HG03139 (cell line): ENCODE measurements around the gene MATN4.
A peak's percentile ranks its signal among the peaks of the same experiment; 100 is the strongest.

Source experiments
- ATAC-seq: cut with Tn5 transposase; IDR thresholded peaks from one replicate; pipeline ENCODE4 v1.9.1; 2021; ENCODE audit not compliant: unreplicated experiment

Gene MATN4

DNA sequence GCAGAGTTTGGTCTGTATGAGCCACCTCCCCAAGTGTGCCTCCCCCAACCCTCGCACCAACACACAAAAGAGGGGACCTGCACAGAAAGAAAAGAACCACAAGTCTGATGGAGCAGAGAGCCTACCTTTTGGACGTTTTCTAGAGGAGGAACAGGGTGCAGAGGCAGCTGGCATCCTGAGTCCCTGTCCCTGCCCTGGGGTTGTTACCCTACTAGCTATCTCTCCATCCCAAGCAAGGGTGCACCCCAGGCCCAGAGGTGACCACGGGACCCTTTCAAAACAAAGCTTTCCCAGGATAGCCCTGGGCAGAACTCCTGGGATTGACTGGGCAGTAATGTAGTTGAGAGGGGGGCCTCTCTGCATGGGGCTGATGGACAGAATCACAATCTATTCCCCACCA is 9.7 kb upstream of the MATN4 start:
- ATAC-seq = no peak

DNA sequence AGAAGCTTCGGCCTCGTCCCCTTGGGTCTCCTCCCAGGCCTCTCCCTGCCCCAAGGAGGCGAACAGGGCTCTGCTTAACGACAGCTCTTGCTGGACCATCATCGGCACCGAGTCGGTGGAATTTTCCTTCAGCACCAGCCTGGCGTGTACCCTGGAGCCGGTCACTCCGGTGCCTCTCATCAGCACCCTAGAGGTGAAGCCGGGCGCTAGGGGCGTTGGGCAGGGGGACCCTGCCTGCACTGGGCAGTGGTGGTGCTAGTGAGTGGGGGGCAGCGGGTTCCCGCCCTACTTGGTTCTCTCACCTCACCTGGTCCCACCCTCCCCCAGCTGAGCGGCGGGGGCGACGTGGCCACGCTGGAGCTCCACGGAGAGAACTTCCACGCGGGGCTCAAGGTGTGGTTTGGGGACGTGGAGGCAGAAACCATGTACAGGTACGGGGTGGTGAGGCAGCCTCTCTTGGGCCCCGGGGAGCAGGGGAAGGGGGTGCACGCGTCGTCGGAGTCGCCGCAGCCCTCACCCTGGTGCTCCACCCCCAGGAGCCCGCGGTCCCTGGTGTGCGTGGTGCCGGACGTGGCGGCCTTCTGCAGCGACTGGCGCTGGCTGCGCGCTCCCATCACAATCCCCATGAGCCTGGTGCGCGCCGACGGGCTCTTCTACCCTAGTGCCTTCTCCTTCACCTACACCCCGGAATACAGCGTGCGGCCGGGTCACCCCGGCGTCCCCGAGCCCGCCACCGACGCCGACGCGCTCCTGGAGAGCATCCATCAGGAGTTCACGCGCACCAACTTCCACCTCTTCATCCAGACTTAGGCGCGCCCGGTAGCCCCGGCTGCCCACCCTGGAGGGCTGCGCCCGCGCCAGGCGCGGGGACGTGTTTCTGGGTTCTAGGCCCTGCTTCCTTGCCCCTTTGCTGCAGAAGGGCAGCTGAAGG is 8.3 kb upstream of the MATN4 start:
- no peak for ATAC-seq

DNA sequence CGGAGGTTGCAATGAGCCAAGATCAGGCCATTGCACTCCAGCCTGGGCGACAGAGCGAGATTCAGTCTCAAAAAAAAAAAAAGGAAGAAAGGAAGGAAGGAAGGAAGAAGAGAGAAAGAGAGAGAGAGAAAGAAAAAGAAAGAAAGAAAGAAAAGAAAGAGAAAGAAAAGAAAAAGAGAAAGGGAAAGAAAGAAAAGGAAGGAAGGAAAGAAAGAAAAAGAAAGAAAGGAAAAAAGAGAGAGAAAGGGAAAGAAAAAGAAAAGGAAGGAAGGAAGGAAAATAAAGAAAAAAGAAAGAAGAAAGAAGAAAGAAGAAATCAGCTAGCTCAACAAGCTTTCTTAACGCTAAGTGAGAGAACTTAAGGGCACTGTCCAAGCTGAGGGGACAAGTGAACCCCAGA is 7.6 kb upstream of the MATN4 start:
- no peak for ATAC-seq

DNA sequence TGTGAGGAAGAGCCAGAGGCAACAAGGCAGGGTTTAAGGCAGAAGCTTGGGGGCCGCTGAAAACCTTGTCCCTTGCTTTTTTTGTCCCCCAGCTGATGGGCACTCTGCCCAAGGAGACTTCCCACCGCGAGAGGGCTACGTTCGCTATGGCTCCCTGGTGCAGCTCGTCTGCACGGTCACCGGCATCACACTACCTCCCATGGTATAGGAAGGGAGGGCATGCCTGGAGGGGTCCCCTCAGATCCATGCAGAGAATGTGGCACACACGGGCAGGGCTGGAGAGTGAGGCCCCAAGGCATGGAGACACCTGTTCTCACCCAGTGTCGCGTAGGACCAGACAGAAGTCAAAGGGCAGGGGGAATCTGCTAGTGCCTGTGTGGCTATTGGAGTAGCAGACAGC is 5.8 kb upstream of the MATN4 start:
- no peak for ATAC-seq

DNA sequence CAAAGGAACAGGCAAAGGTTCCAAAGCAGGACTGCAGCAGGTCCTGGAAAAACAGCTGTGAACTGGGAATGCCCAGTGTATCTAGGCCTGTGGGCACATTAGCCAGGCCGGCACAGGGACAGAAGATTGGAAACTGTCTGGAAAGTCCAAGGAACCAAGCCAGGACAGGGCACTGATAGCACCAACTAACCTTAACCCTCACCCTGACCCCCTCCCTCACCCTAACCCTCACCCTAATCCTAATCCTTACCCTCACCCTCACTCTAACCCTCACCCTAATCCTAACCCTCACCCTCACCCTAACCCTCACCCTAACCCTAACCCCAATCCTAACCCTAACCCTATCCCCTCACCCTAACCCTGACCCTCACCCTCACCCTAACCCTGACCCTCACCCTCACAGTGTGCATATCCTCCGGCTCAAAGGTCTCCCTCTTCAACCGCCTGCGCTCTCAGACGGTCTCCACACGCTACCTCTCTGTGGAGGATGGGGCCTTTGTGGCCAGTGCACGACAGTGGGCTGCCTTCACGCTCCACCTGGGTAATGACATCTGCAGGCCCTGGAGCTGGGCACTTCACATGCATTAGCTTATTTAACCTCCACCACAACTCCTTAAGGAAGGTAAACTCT is 5.1 kb upstream of the MATN4 start:
- ATAC-seq = no peak

DNA sequence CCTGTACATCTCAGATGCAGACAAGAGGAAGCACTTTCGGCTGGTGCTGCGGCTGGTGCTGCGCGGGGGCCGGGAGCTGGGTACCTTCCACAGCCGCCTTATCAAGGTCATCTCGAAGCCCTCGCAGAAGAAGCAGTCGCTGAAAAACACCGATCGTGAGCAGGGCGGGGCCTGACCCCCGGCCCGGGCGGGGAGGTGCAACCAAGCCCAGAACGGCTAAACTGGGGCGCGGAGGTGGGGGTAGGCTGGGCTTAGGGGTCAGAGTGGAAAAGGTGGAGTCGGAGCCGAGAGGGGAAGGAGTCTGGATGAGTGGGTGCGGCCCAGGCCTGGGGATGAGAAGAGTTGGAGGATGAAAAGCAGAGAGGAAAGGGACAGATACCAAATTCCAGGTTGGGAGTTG is 4.1 kb upstream of the MATN4 start:
- ATAC-seq = no peak

DNA sequence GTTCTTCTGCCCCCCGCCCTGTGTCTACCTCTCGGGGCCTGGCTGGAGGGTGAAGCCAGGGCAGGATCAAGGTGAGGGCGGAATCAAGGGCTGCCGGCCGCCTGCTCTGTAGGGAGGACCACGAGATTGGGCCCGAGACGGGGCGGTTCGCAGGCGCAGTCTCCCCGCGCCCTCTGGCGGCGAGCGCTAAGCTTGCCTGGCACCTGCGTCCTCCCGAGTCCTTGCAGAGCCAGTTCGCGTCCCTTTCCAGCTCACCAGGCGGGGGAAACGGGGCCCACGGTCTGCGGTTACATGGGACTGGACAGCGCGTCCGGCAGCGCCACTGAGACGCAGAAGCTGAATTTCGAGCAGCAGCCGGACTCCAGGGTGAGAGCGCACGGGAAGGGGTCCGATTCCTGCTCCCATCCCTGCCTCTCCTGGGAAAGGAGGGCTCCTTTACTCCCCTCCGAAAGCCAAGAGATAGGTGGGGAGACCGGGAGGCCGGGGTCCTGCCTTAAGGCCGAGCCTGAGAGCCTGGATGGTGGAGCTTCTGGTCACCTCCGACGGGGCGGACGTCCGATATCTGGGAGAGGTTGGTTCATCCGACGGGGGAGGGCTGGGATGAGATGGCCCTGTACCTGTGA is 3.6 kb upstream of the MATN4 start:
- no peak for ATAC-seq

DNA sequence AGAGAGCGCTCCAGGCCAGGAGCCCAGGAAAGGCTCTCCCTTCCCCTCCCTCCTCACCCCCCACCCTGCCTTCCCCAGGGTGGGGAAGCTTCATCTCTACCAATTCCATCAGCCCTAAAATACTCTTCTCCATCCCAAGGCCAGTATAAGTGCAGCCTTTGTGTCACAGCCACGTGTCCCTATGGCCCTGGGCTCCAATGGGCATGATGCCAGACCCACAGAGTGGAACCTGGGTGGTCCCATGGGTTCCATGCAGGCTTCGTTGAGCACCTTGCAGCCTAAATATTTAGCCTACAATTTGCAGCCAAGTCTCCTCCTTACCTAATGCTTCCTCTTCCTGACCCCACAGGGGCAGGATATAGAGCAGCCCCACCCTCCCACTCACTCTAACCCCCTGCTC is 976 bp upstream of the MATN4 start:
- ATAC-seq = no peak

DNA sequence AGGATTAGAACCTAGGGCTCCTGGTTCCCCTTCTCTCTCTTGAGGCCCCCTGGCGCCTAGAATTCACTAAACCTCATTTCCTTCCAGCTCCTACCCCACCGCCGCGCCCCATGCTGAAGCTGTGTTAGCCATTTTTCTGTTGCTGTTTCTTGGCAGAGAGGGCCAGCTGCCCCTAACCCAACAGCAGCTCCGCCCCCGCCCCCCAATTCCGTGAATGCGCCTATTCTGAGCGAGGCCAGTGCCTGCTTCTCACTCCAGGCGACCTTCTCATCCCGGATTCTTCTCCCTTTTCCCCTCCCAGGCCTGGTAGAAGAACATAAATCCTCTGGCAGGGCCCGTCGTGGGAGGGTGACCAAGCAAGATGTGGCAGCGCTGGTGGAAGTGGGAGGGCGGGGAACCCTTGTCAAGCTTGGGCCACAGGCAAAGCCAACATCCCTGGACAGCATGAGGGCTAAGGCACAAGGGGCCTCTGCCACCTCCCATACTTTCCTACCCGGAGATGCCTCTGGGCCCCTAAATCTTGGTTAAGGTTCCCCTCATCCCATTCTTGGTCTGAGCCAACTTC is 941 bp downstream of the MATN4 start:
- no peak for ATAC-seq

DNA sequence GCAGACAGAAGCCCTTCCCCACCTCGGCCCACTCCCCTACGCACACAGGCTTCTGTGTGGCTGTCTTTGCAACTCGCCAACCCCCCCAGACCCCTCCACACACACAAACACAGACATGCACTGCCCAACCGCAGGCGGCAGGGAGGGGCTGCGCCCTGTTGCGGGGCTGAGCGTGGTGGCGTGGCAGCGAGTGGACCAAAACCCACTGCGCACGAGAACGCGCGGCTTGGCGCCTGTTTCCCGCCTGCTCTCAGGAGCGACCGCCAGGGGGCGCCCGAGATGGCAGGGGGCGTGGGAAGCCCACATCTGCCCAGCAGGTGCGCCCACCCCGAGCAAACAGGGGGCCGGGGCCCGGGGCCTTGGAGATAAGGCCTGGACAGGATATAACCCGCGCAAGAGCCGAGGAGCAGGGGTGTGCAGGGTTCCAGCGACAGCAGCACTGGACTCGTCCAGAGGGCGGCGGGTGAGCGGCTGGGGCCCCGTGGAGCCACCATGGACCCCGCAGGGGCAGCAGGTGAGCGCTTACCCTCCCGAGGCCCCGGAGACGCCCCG is 1.6 kb downstream of the MATN4 start, which contains the start of gene RBPJL:
Gene RBPJL (plus strand): TSS at position 410 of the 552 bp plus-strand sequence. CDS start 83 bp downstream, at position 493.
- no peak for ATAC-seq

DNA sequence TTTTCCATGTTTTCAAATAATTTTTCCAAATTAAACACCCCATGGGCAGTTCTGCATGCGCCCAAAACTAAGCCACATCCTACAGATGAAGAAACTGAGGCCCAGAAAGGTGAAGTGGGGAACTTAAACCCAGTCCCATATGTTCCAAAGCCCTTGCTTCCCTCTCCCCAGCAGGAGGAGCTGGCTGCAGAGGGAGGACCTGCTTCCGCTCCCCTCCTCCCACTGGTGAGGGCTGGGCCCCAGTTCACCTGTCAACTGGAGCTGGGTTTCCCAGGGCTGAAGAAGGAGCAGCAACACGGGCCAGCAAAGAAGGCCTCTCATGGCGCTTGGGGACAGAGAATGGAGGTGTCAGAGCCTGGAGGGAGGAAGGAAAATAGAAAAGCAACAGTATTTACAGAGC is 2.8 kb downstream of the MATN4 start:
- no peak for ATAC-seq

DNA sequence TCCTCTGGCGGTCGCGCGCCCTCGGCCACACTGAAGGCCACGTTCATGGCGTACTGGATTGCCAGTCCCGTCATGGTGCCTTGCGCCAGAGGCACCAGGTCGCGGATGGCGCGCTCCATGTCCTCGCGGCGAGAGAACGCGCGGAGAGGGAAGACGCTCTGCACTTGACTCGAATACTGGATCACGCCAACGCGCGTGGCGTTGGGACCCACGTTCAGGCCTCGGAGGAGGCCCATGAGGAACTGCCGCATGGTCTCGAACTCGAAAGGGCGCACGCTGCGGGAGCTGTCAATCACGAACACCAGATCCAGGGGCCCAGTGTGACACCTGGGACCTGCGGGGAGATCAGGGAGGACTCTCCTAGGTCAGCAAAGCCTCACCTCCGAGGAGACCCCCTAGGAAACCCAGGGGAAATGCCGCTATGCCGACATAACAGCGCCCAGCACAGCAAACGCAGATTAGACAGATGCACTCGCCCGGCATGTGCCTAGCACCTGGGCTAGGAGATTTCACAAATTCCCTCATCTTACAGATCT is 3.6 kb downstream of the MATN4 start:
- no peak for ATAC-seq

DNA sequence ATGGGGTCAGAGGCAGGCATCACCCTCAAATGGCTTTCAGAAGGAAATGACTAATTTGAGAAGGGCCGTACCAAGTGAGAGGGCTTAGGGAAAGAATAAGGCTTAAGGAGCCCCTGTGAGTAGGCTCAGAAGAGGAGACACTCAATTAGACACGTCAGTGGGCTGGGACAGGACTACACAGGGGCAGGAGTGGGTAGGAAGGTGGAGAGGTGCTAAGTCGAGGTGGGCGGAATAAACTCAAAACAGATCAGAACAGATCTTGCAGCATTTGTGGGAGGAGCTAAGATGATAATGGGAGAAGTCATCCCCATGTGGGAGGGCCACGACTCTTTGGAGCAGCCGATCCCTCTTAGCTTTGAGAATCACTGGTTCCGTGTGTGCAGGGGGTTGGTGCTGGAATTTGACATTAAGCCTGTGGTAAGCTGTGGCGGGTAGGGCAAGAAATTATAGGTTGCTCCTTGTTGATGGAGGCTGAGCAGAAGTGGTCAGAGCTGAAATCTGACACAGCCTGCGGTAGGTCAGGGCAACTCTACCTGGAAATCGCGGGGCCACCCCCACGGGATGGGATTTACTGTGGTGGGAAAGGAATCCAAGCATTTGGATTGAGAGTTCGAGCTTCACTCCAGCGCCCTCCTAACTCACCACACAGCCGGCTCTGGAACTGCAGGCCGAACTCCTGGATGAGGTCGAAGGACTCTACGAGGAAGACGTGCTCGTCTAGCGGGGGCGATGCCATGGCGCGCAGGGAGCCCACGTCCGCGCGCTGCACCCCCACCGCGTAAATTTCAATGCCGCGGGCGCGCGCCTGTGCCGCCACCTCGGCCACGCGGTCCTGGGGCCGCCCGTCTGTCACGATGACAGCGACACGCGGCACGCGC is 4.3 kb downstream of the MATN4 start:
- ATAC-seq = no peak

DNA sequence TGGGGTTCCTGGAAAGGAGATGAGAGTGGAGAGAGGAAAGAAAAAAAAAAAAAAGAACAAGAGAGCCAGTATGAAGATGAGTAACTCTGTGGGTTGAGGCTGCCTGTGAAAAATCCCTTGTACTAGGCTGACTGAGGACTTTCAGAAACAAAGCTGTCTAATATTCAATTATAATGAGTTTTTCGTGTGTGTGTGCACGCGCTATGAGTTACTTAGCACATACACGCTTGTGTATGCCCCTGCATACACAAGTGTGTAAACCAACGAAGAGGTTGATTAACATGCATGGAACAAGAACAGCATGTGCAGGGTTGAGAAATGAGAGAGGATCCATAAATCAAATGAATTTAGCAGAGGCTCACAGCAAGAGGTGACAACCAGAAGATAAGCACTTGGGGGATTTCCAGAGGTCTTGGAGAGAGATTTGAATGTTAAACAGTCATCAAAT is 6.3 kb downstream of the MATN4 start:
- no peak for ATAC-seq

DNA sequence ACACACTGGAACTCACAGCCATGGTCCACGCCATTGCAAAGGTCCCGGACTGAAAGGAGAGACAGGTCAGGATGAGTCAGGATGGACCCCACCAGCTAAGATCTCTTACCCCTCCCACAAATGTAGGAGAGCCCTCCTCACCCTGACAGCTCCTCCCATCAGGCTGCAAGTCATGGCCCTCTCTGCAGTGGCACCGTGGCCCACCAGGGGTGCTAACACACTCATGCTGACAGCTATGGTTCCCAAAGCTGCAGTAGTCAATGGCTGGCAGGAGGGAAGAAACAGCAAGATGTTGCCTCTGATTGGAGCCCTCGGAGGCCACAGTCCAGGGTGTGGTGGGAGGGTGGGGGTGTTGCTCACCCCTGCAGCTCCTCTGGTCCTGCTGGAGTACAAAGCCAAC is 7.1 kb downstream of the MATN4 start:
- ATAC-seq = peak; percentile 65

DNA sequence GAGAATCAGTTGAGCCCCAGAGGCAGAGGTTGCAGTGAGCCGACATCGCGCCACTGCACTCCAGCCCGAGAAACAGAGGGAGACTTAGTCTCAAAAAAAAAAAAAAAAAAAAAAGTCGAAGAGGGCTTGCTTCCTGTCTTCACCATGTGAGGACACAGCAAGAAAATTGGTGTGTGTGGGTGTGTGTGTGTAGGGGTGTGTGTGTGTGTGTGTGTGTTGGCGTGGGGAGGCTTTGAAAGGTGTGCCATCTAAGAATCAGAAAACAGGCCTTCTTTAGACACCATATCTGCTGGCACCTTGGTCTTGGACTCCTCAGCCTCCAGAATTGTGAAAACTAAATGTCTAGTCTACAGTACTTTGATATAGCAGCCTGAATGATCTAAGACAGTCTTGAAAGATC is 8.3 kb downstream of the MATN4 start:
- no peak for ATAC-seq

DNA sequence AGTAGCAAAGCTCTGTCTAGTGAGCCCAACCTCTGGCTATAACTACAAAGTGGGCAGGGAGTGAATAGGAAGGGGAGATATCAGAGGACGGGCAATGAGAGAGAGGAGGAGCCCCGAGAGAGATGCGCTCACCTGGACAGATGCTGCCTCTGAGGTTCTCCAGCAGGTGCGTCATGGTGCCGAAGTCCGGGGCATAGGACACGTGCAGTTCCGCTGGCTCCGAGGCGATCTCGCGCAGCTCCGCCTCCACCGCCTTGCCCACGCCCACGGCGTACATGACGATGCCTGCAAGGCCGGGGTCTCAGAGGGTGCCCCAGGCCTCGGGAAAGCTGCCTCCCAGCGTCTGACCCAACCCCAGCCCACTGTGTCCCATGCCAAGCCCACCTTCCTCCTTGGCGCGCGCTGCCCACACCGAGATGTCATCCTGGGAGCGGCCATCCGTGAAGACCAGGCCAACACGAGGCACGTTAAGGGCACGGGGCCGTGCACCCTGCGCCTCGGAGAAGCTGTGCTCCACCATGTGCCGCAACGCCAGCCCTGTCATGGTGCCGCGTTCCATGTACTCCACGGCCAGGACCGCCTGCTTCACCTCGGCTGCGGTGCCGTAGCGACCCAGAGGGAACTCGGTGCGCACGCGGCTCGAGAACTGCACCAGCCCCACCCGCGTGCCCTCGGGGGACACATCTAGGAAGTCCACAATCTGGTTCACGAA is 10.2 kb downstream of the MATN4 start:
- no peak for ATAC-seq

DNA sequence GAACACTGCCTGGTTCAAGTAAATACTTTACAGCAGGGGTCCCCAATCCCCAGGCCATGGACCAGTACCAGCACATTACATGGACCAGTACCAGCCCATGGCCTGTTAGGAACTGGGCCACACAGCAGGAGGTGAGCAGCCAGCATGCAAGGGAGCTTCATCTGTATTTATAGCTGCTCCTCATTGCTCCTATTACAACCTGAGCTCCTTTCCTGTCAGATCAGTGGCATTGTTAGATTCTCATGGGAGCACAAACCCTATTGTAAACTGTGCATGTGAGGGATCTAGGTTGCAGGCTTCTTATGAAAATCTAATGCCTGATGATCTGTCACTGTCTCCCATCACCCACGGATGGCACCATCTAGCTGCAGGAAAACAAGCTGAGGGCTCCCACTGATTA is 13.4 kb downstream of the MATN4 start:
- ATAC-seq = no peak

DNA sequence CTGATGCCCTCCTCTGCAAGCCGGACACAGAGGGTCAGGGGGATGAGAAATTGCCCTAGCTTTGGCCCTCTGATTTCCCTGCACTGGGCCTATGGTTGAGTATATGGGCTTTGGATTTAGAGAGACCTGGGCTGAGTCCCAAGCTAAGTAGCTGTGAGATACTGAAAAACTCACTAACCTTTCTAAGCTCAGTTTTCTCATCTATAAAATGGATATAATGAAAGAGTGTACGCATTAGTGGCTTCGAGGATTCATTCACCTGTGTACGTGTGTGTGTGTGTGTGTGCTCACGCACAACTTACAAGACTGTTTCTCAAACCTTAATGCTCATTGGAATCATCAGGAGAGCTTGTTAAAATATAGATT is 14.1 kb downstream of the MATN4 start:
- no peak for ATAC-seq
